Measurements from ENCODE around the gene CARD11.

- TF ChIP-seq, protein P1, sequence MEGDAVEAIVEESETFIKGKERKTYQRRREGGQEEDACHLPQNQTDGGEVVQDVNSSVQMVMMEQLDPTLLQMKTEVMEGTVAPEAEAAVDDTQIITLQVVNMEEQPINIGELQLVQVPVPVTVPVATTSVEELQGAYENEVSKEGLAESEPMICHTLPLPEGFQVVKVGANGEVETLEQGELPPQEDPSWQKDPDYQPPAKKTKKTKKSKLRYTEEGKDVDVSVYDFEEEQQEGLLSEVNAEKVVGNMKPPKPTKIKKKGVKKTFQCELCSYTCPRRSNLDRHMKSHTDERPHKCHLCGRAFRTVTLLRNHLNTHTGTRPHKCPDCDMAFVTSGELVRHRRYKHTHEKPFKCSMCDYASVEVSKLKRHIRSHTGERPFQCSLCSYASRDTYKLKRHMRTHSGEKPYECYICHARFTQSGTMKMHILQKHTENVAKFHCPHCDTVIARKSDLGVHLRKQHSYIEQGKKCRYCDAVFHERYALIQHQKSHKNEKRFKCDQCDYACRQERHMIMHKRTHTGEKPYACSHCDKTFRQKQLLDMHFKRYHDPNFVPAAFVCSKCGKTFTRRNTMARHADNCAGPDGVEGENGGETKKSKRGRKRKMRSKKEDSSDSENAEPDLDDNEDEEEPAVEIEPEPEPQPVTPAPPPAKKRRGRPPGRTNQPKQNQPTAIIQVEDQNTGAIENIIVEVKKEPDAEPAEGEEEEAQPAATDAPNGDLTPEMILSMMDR (IDR thresholded peaks at IDR 0.05) = no peak
- no peak for TF ChIP-seq POLR2A (IDR thresholded peaks at IDR 0.05)
- TF ChIP-seq POLR2AphosphoS5 (IDR thresholded peaks at IDR 0.05) = no peak
Observed at GRCh38 chr7:2956526-2957368, 86.9 kb downstream of the CARD11 start.

Measured in suprapubic skin (tissue), 4 donors.